ENCODE measurements around the gene DYNLRB1. TPM values are rescaled to one million over a fixed set of nuclear protein-coding genes. Genes with fewer than 3 reads are reported as not detected.

The DYNLRB1 gene
- total RNA-seq, 1 donor from 2014 or later, result 96.8 TPM

DNA sequence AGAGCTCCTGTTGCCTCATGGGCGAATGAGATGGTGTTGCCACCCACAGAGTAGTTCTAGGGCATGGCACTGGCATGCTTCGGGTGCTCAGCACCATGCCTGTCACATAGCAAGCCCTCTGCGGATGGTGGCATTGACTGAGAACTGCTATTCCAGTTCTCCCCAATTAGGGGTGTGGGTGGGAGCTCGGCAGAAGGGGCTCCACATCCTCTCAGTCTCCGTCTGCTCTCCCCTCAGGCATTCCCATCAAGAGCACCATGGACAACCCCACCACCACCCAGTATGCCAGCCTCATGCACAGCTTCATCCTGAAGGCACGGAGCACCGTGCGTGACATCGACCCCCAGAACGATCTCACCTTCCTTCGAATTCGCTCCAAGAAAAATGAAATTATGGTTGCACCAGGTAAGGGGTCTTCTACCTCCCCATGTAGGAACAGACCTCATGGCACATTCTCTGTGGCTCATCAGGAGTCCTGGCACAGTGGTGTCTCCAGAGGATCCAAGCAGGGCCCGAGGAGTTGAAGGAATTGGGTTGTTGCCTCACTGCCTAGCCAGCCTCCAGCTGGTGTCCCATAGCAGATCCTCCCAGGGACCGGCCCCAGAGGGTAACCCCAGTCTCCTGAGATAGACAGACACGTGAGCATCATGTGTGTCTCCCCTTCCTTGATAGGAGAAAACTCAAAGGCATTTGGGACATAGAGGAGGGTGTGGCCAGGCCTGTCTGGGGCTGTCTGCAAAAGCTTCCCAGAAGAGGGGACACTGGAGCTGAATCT is 18.4 kb downstream of the DYNLRB1 start:
- no peaks in the 10 kb centered on the region for H3K9me3 Mint-ChIP-seq (ENCODE audit: unreplicated experiment)
- H3K4me3 Mint-ChIP-seq (ENCODE audit: unreplicated experiment), result peak overlapping the region; percentile 68
- TF ChIP-seq, protein P1, sequence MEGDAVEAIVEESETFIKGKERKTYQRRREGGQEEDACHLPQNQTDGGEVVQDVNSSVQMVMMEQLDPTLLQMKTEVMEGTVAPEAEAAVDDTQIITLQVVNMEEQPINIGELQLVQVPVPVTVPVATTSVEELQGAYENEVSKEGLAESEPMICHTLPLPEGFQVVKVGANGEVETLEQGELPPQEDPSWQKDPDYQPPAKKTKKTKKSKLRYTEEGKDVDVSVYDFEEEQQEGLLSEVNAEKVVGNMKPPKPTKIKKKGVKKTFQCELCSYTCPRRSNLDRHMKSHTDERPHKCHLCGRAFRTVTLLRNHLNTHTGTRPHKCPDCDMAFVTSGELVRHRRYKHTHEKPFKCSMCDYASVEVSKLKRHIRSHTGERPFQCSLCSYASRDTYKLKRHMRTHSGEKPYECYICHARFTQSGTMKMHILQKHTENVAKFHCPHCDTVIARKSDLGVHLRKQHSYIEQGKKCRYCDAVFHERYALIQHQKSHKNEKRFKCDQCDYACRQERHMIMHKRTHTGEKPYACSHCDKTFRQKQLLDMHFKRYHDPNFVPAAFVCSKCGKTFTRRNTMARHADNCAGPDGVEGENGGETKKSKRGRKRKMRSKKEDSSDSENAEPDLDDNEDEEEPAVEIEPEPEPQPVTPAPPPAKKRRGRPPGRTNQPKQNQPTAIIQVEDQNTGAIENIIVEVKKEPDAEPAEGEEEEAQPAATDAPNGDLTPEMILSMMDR (IDR thresholded peaks at IDR 0.05; ENCODE audit: unreplicated experiment), result no peak
- H3K36me3 Mint-ChIP-seq (ENCODE audit: low read depth, unreplicated experiment), result peaks cover 40% of the 10 kb centered on the region
- no peaks in the 10 kb centered on the region for H3K4me1 Mint-ChIP-seq (ENCODE audit: unreplicated experiment)
- H3K27ac Mint-ChIP-seq (ENCODE audit: unreplicated experiment), result no peak overlapping the region
- peaks cover 2% of the 10 kb centered on the region for H3K27me3 Mint-ChIP-seq (ENCODE audit: unreplicated experiment)
- no peak for DNase-seq (ENCODE audit: low spot score)

GRCh38 chr20:34535301-34535840 is 19.1 kb downstream of the DYNLRB1 start:
- TF ChIP-seq, protein P1 (IDR thresholded peaks at IDR 0.05; ENCODE audit: unreplicated experiment), result no peak
- Mint-ChIP-seq H3K9me3 (ENCODE audit: unreplicated experiment) (no peaks in the 10 kb centered on the region), H3K27me3 (ENCODE audit: unreplicated experiment) (peaks cover 2% of the 10 kb centered on the region), H3K36me3 (ENCODE audit: low read depth, unreplicated experiment) (peaks cover 37% of the 10 kb centered on the region), H3K4me1 (ENCODE audit: unreplicated experiment) (peaks cover under 1% of the 10 kb centered on the region), H3K4me3 (ENCODE audit: unreplicated experiment) (peak overlapping the region; percentile 50), H3K27ac (ENCODE audit: unreplicated experiment) (peak overlapping the region; percentile 42)
- no peak for DNase-seq (ENCODE audit: low spot score)

- Mint-ChIP-seq H3K4me1 (ENCODE audit: unreplicated experiment) (peaks cover 5% of the 10 kb centered on the region), H3K9me3 (ENCODE audit: unreplicated experiment) (no peaks in the 10 kb centered on the region), H3K36me3 (ENCODE audit: low read depth, unreplicated experiment) (peaks cover 39% of the 10 kb centered on the region), H3K27me3 (ENCODE audit: unreplicated experiment) (peaks cover 2% of the 10 kb centered on the region), H3K27ac (ENCODE audit: unreplicated experiment) (peak overlapping the region; percentile 42), H3K4me3 (ENCODE audit: unreplicated experiment) (peak overlapping the region; percentile 50)
- TF ChIP-seq, protein P1 (IDR thresholded peaks at IDR 0.05; ENCODE audit: unreplicated experiment), result no peak
- DNase-seq (ENCODE audit: low spot score), result no peak
Measured at GRCh38 chr20:34535857-34536256, 19.6 kb downstream of the DYNLRB1 start.

- peaks cover 2% of the 10 kb centered on the region for H3K27me3 Mint-ChIP-seq (ENCODE audit: unreplicated experiment)
- TF ChIP-seq, protein P1 (IDR thresholded peaks at IDR 0.05; ENCODE audit: unreplicated experiment), result peak; percentile 32
- peaks cover 40% of the 10 kb centered on the region for H3K36me3 Mint-ChIP-seq (ENCODE audit: low read depth, unreplicated experiment)
- DNase-seq (ENCODE audit: low spot score), result peak; percentile 56
- peaks cover 13% of the 10 kb centered on the region for H3K4me1 Mint-ChIP-seq (ENCODE audit: unreplicated experiment)
- no peak overlapping the region for H3K27ac Mint-ChIP-seq (ENCODE audit: unreplicated experiment)
- H3K4me3 Mint-ChIP-seq (ENCODE audit: unreplicated experiment), result no peak overlapping the region
- no peaks in the 10 kb centered on the region for H3K9me3 Mint-ChIP-seq (ENCODE audit: unreplicated experiment)
Measured at GRCh38 chr20:34536798-34537394, 20.7 kb downstream of the DYNLRB1 start.

- no peak for DNase-seq (ENCODE audit: low spot score)
- no peaks in the 10 kb centered on the region for H3K9me3 Mint-ChIP-seq (ENCODE audit: unreplicated experiment)
- H3K27ac Mint-ChIP-seq (ENCODE audit: unreplicated experiment), result no peak overlapping the region
- H3K36me3 Mint-ChIP-seq (ENCODE audit: low read depth, unreplicated experiment), result peaks cover 40% of the 10 kb centered on the region
- peaks cover 13% of the 10 kb centered on the region for H3K4me1 Mint-ChIP-seq (ENCODE audit: unreplicated experiment)
- TF ChIP-seq, protein P1 (IDR thresholded peaks at IDR 0.05; ENCODE audit: unreplicated experiment), result no peak
- H3K4me3 Mint-ChIP-seq (ENCODE audit: unreplicated experiment), result no peak overlapping the region
- H3K27me3 Mint-ChIP-seq (ENCODE audit: unreplicated experiment), result peaks cover 2% of the 10 kb centered on the region
Measured at GRCh38 chr20:34537651-34538050, 21.4 kb downstream of the DYNLRB1 start.

Measured in endothelial cell (in vitro differentiated cells).